Heart left ventricle (tissue), 16 donors: Measurements from ENCODE around the gene TUBE1. TPM values are rescaled to one million over a fixed set of nuclear protein-coding genes. Genes with fewer than 3 reads are reported as not detected.

Experiments
- ATAC-seq, 4 donors: fragments of 200-7000 bp; cut with Tn5 transposase; one replicate each; pipeline ENCODE4 v1.9.1; 2020 to 2022; ENCODE audit warnings: moderate library complexity in 4 of 4, mild to moderate bottlenecking in 3 of 4, moderate number of reproducible peaks in 1 of 4
- DNase-seq, 5 donors: peaks; one replicate each; pipeline ENCODE4 v3.0.0-alpha.2; 2020
- H3K27ac ChIP-seq, 12 donors: fragments of 200-600 bp; sonication (generic) in 4 of 12; one replicate each; pipeline versions ENCODE4 v1.5.0 to v1.8.0; 2016 to 2022; ENCODE audit warnings: mild to moderate bottlenecking in 2 of 12
- H3K27me3 ChIP-seq, 9 donors: fragments of 200-600 bp; sonication (generic) in 2 of 9; one replicate each; pipeline versions ENCODE4 v1.5.1 to v1.8.0; 2016 to 2022; ENCODE audit warnings: mild to moderate bottlenecking in 3 of 9
- H3K36me3 ChIP-seq, 9 donors: fragments of 200-600 bp; sonication (generic) in 2 of 9; one replicate each; pipeline versions ENCODE4 v1.5.0 to v1.8.0; 2018 to 2022; ENCODE audit warnings: mild to moderate bottlenecking in 2 of 9
- H3K4me1 ChIP-seq, 12 donors: fragments of 200-600 bp; sonication (generic) in 4 of 12; one replicate each; pipeline versions ENCODE4 v1.5.0 to v1.8.0; 2016 to 2022; ENCODE audit warnings: mild to moderate bottlenecking in 3 of 12
- H3K4me3 ChIP-seq, 12 donors: fragments of 200-600 bp; sonication (generic) in 4 of 12; one replicate each; pipeline versions ENCODE4 v1.5.0 to v1.8.0; 2017 to 2022; ENCODE audit warnings: mild to moderate bottlenecking in 9 of 12, moderate library complexity in 4 of 12
- H3K9me3 ChIP-seq, 12 donors: fragments of 200-600 bp; sonication (generic) in 4 of 12; one replicate each; pipeline versions ENCODE4 v1.5.0 to v1.8.0; 2016 to 2022; ENCODE audit warnings: mild to moderate bottlenecking in 1 of 12
- CTCF ChIP-seq, 12 donors: fragments of 200-600 bp; sonication (generic) in 4 of 12; IDR thresholded peaks; one replicate each; pipeline versions ENCODE4 v1.5.0 to v1.8.0; 2018 to 2022; ENCODE audit warnings: antibody characterized with exemption in 12 of 12, mild to moderate bottlenecking in 5 of 12
- POLR2A ChIP-seq, 2 donors: fragments of 450-650 bp; IDR thresholded peaks; one replicate each; pipeline ENCODE4 v1.6.1; 2017; ENCODE audit warnings: antibody characterized with exemption in 2 of 2, mild to moderate bottlenecking in 2 of 2, moderate library complexity in 2 of 2
- WGBS, 4 donors: extraction: QIAGEN DNeasy Blood & Tissue Kit in 2 of 4; methylation state at CpG; one replicate each; pipeline versions ENCODE4 v1.1.5 to v1.1.7; 2013 to 2018; 5-methylcytosine and 5-hydroxymethylcytosine counted together
- intact Hi-C, 10 donors: fragments of 100-400 bp; cut with DNase I; formaldehyde crosslinking; loops; one replicate each; pipeline versions ENCODE4 v1.11.1 to v1.14.2; 2022
- polyA plus RNA-seq, 2 donors: library from polyadenylated mRNA; stranded (reverse); fragments of 200-250 nt; gene quantifications; one replicate each; pipeline ENCODE4 v1.2.3, GENCODE V29; 2013
- total RNA-seq, 9 donors: library from RNA; depleted of rRNA in 2 of 9; stranded (reverse); fragments of >200 nt in 2 of 9; fragmentation: NEBNext Ultra II Directional in 3 of 9; extraction: Animal tissue kit (Norgen Biotek cat#: 25700) in 3 of 9; gene quantifications; one replicate each; pipeline versions ENCODE4 v1.1.0 to v1.2.4, GENCODE V29; 2016 to 2023
- donor health status: ischemic (EF 13 %, LVEDD 7.1; RV severe dilation, severe dysfunction).
- donor health status: healthy with polysubstance abuse.
- donor health status: DM: no; HTN: yes; CAD: no.
- donor health status: DM: no; HTN: no; CAD: no.
- donor health status: ischemic (EF 25% LVEDD 6.9; RV normal size, moderate dysfunction).
- donor health status: ischemic (EF 25% LVEDD 5.7; RV mildly dilated, moderate dysfunction).
- donor health status: healthy.
- donor health status: DM: yes; HTN: yes; CAD: no.
- donor health status: ischemic (EF 35%, LVEDD 5.7; RV mildly dilated, moderate dysfunction).
- donor health status: nonischemic (EF 11% LVEDD 7.7; RV severe dilation, severe dysfunction).
- donor health status: DM: yes; HTN: yes; CAD: no.
- donor health status: PGD.
- donor health status: ischemic (EF 29% LVEDD 5.4; RV normal size, mild dysfunction).
- donor health status: nonischemic (EF 23%, LVEDD 6.1; RV moderate dilation, normal function).

Gene TUBE1
- total and polyA plus RNA-seq, 11 donors = 10.1 to 33.2 (median 23.3) TPM

- TF ChIP-seq CTCF (IDR thresholded peaks at IDR 0.05) = no peak
- TF ChIP-seq POLR2A (IDR thresholded peaks at IDR 0.05) = no peak
- H3K27me3 ChIP-seq = no peaks in the 10 kb centered on the region
- H3K4me3 ChIP-seq = no peak overlapping the region
- 81 to 86% (median 82%) methylated on average over 3 of the region's 3 CpGs for WGBS, 4 donors
- no peak for DNase-seq
- H3K36me3 ChIP-seq = peaks cover 0 to 43% (median 26%) of the 10 kb centered on the region in 9 donors
- H3K27ac ChIP-seq = no peak overlapping the region
- intact Hi-C loops = no loop called here
- ATAC-seq = no peak
- H3K4me1 ChIP-seq = peaks cover 0 to 7% (median 0%) of the 10 kb centered on the region in 12 donors
- H3K9me3 ChIP-seq = no peaks in the 10 kb centered on the region
Measured at GRCh38 chr6:112066606-112067005, 20.7 kb downstream of the TUBE1 start.

DNA sequence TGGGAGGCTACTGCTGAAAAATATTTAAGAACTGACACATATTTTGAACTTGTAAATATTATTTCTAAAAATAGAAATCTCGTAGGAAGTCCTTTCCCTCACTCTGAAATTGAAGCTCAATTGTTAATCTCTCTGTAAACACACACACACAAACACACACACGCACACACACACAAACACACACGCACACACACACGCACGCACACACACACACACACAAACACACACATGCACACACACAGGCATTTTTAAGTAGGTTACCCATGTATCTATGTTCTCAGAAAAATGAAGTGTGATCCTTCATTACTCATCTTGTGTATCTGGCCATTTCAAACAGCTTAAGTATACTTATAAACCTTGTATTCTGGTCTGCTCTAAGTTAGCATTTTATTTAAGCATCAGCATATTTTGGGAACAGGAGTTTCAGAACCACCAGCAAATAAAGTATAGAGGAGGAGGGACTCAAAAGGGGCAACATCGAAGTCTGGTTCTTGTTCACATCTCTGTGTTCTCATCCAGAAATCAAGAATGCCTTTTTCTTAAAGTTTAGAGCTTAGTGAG lies 21.8 kb downstream of the TUBE1 start:
- H3K4me3 ChIP-seq = no peak overlapping the region
- DNase-seq = no peak
- H3K27ac ChIP-seq = no peak overlapping the region
- 59 to 76% (median 69%) methylated on average over 6 of the region's 6 CpGs for WGBS, 4 donors
- ATAC-seq = peak in 1 of 4 donors; percentile 16
- H3K9me3 ChIP-seq = no peaks in the 10 kb centered on the region
- no peak for TF ChIP-seq CTCF (IDR thresholded peaks at IDR 0.05)
- no peak for TF ChIP-seq POLR2A (IDR thresholded peaks at IDR 0.05)
- H3K27me3 ChIP-seq = no peaks in the 10 kb centered on the region
- H3K36me3 ChIP-seq = peaks cover 0 to 32% (median 15%) of the 10 kb centered on the region in 9 donors
- intact Hi-C loops = no loop called here
- H3K4me1 ChIP-seq = peaks cover 0 to 7% (median 0%) of the 10 kb centered on the region in 12 donors

- 86 to 90% (median 88%) methylated on average over 3 of the region's 3 CpGs for WGBS, 4 donors
- H3K36me3 ChIP-seq = peaks cover 0 to 6% (median 0%) of the 10 kb centered on the region in 9 donors
- intact Hi-C loops = no loop called here
- no peak for TF ChIP-seq POLR2A (IDR thresholded peaks at IDR 0.05)
- no peak for TF ChIP-seq CTCF (IDR thresholded peaks at IDR 0.05)
- ATAC-seq = no peak
- no peak overlapping the region for H3K27ac ChIP-seq
- H3K4me1 ChIP-seq = peaks cover 0 to 7% (median 0%) of the 10 kb centered on the region in 12 donors
- H3K9me3 ChIP-seq = no peaks in the 10 kb centered on the region
- no peak overlapping the region for H3K4me3 ChIP-seq
- no peaks in the 10 kb centered on the region for H3K27me3 ChIP-seq
- DNase-seq = no peak
Measured at GRCh38 chr6:112062966-112063365, 24.3 kb downstream of the TUBE1 start.

DNA sequence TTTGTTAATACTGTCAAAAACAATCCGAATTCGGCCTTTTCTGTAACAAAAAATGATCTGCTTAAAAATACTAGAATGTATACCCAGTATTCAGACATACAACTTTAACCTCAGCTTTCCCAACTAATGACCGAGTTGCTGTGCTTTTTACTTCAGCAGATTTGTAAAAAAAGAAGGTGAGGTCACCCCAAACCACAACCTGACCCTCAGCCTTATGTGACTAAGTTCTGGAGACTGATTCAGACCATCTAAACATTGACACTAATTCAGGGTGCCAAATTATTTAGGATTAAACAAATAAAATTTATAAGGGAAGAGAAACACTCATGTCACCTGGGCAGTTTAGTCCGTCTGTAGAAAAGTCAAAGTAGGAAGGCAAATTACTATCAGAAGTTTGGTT lies 25.7 kb downstream of the TUBE1 start:
- H3K27ac ChIP-seq = no peak overlapping the region
- DNase-seq (no peak), ATAC-seq (no peak)
- no peaks in the 10 kb centered on the region for H3K36me3 ChIP-seq
- WGBS, 4 donors = 93 to 96% (median 95%) methylated on average over 4 of the region's 4 CpGs
- no peaks in the 10 kb centered on the region for H3K27me3 ChIP-seq
- peaks cover 0 to 7% (median 0%) of the 10 kb centered on the region in 12 donors for H3K4me1 ChIP-seq
- TF ChIP-seq CTCF (IDR thresholded peaks at IDR 0.05) (no peak), POLR2A (IDR thresholded peaks at IDR 0.05) (no peak)
- H3K4me3 ChIP-seq = no peak overlapping the region
- intact Hi-C loops = no loop called here
- H3K9me3 ChIP-seq = no peaks in the 10 kb centered on the region
